Type B pancreatic cell (in vitro differentiated cells): ENCODE measurements around the gene SETX. TPM values are rescaled to one million over a fixed set of nuclear protein-coding genes. Genes with fewer than 3 reads are reported as not detected.

Source experiments
- DNase-seq: peaks from one replicate; pipeline ENCODE4 v3.0.0; 2021; ENCODE audit warnings: mixed read lengths; ENCODE audit not compliant: unreplicated experiment; ENCODE audit errors: extremely low spot score
- H3K27ac Mint-ChIP-seq: 2 replicates; pipeline ENCODE4 v1.8.0; 2021; ENCODE audit warnings: mild to moderate bottlenecking, mixed read lengths
- H3K27me3 Mint-ChIP-seq: 2 replicates; pipeline ENCODE4 v1.8.0; 2021; ENCODE audit warnings: mixed read lengths
- H3K36me3 Mint-ChIP-seq: 2 replicates; pipeline ENCODE4 v1.8.0; 2021; ENCODE audit warnings: mixed read lengths
- H3K4me1 Mint-ChIP-seq: one replicate; pipeline ENCODE4 v1.8.0; 2021; ENCODE audit warnings: mixed read lengths; ENCODE audit not compliant: unreplicated experiment
- H3K4me3 Mint-ChIP-seq: 2 replicates; pipeline ENCODE4 v1.8.0; 2021; ENCODE audit warnings: mild to moderate bottlenecking, mixed read lengths
- H3K9me3 Mint-ChIP-seq: 2 replicates; pipeline ENCODE4 v1.8.0; 2021; ENCODE audit warnings: mixed read lengths
- CTCF ChIP-seq: fragments of 200-600 bp; sonication (generic); conservative IDR thresholded peaks from 2 replicates; pipeline ENCODE4 v1.5.0; 2021; ENCODE audit warnings: antibody characterized with exemption, mild to moderate bottlenecking
- total RNA-seq: library from RNA; stranded (reverse); gene quantifications from 2 replicates; pipeline ENCODE4 v1.2.1, GENCODE V29; 2021; ENCODE audit warnings: low replicate concordance

The SETX gene
- total RNA-seq, 1 donor from 2014 or later = 43.3 TPM

- H3K4me1 Mint-ChIP-seq = peaks cover 5% of the 10 kb centered on the region
- no peak overlapping the region for H3K27ac Mint-ChIP-seq
- no peak for DNase-seq
- no peaks in the 10 kb centered on the region for H3K9me3 Mint-ChIP-seq
- H3K27me3 Mint-ChIP-seq = peaks cover 38% of the 10 kb centered on the region
- TF ChIP-seq CTCF = no peak
- no peak overlapping the region for H3K4me3 Mint-ChIP-seq
- no peaks in the 10 kb centered on the region for H3K36me3 Mint-ChIP-seq
Observed at GRCh38 chr9:132235125-132235524, 119.7 kb downstream of the SETX start.

- Mint-ChIP-seq H3K27me3 (peaks cover 35% of the 10 kb centered on the region), H3K4me1 (peaks cover 5% of the 10 kb centered on the region), H3K36me3 (no peaks in the 10 kb centered on the region), H3K4me3 (no peak overlapping the region), H3K27ac (no peak overlapping the region), H3K9me3 (no peaks in the 10 kb centered on the region)
- TF ChIP-seq CTCF = no peak
- no peak for DNase-seq
Observed at GRCh38 chr9:132234535-132234934, 120.3 kb downstream of the SETX start.

DNA sequence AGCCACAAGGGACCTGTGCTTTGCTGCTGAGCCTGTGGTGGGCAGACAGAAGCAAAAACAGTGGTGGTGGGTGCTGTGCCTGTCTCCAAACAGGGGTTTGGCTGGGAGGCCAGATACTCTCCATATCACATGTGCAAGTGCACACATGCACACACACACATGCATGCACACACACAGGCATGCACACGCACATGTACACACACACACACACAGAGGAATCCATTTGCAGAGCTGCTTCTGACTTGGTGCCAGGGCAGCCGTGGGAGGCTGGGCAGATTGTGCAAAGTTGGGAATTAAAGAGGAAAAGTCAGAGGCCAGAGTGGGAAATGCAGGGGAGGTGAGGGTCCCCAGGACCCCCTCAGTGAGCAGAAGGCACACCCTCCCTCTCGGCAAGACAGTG lies 121.6 kb downstream of the SETX start:
- Mint-ChIP-seq H3K4me3 (no peak overlapping the region), H3K9me3 (no peaks in the 10 kb centered on the region), H3K27ac (no peak overlapping the region), H3K27me3 (peaks cover 35% of the 10 kb centered on the region), H3K4me1 (peaks cover 5% of the 10 kb centered on the region), H3K36me3 (no peaks in the 10 kb centered on the region)
- no peak for TF ChIP-seq CTCF
- no peak for DNase-seq

- DNase-seq = no peak
- Mint-ChIP-seq H3K27me3 (peaks cover 35% of the 10 kb centered on the region), H3K9me3 (no peaks in the 10 kb centered on the region), H3K36me3 (no peaks in the 10 kb centered on the region), H3K4me1 (peaks cover 5% of the 10 kb centered on the region), H3K4me3 (no peak overlapping the region), H3K27ac (no peak overlapping the region)
- no peak for TF ChIP-seq CTCF
Observed at GRCh38 chr9:132232522-132232921, 122.3 kb downstream of the SETX start.

- H3K4me3 Mint-ChIP-seq = no peak overlapping the region
- no peak for DNase-seq
- H3K27ac Mint-ChIP-seq = no peak overlapping the region
- no peaks in the 10 kb centered on the region for H3K36me3 Mint-ChIP-seq
- H3K27me3 Mint-ChIP-seq = peaks cover 32% of the 10 kb centered on the region
- no peaks in the 10 kb centered on the region for H3K4me1 Mint-ChIP-seq
- TF ChIP-seq CTCF = no peak
- H3K9me3 Mint-ChIP-seq = no peaks in the 10 kb centered on the region
Observed at GRCh38 chr9:132231019-132231701, 123.6 kb downstream of the SETX start.

DNA sequence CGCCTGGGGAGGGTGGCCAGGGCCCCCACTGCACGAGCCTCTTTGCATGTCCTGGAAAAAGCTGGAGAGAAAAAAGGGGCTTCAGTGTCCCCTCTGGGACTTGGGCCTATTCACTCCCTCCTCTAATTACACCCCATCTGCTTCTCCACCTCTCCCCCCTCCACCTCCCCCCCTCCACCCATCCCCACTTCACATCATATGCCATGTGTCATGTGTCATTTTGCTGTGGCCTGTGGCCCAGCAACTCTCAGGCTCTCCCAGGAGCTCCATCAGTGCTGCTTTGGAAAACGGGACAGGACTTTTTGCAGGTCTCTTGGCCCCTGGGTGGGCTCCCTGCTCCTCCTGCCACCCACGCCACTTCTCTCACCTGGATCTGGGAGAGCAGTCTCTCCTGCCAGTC lies 124.2 kb downstream of the SETX start:
- no peaks in the 10 kb centered on the region for H3K36me3 Mint-ChIP-seq
- H3K4me1 Mint-ChIP-seq = no peaks in the 10 kb centered on the region
- H3K27ac Mint-ChIP-seq = no peak overlapping the region

More for the DNA sequence above, 124.2 kb downstream of the SETX start:
- Mint-ChIP-seq H3K4me3 (no peak overlapping the region), H3K27me3 (peaks cover 37% of the 10 kb centered on the region), H3K9me3 (no peaks in the 10 kb centered on the region)
- DNase-seq = no peak
- TF ChIP-seq CTCF = no peak
